GM18502 (cell line): ENCODE data around the gene TSHB.
A peak's percentile ranks its signal among the peaks of the same experiment; 100 is the strongest.
"Not testable (repeated sequence)": the region's sequence is repeated elsewhere in the genome, so short reads cannot be mapped to it uniquely, and the experiment has no call there.

Experiments used
- ATAC-seq: cut with Tn5 transposase; IDR thresholded peaks from one replicate; pipeline ENCODE4 v1.9.1; 2021; ENCODE audit warnings: mild to moderate bottlenecking; ENCODE audit not compliant: unreplicated experiment, poor library complexity

The TSHB gene

GRCh38 chr1:115029526-115029925 is at the start of gene TSHB:
Gene TSHB, plus strand, starts transcription at chr1:115029826. Its CDS starts 3,537 bp downstream, at chr1:115033363.
- no peak for ATAC-seq

- no peak for ATAC-seq
These were observed 47.4 kb upstream of the TSHB start for GRCh38 chr1:114982251-114982650.

GRCh38 chr1:114986286-114986685 is 43.3 kb upstream of the TSHB start:
- no peak for ATAC-seq

- no peak for ATAC-seq
These were observed 41.5 kb upstream of the TSHB start for GRCh38 chr1:114988095-114988494.

- no peak for ATAC-seq
These were observed 31.9 kb upstream of the TSHB start for GRCh38 chr1:114997510-114998289.

- no peak for ATAC-seq
These were observed 23.4 kb upstream of the TSHB start for GRCh38 chr1:115006191-115006590.

GRCh38 chr1:115012006-115012405 is 17.6 kb upstream of the TSHB start:
- no peak for ATAC-seq

- ATAC-seq, result no peak
These were observed 17.2 kb upstream of the TSHB start for GRCh38 chr1:115012434-115012833.

GRCh38 chr1:115013792-115014191 is 15.8 kb upstream of the TSHB start:
- no peak for ATAC-seq

GRCh38 chr1:115019549-115019948 is 10.1 kb upstream of the TSHB start:
- ATAC-seq, result not testable (repeated sequence)

GRCh38 chr1:115021145-115021544 is 8.5 kb upstream of the TSHB start:
- no peak for ATAC-seq

- ATAC-seq, result no peak
These were observed 6.0 kb upstream of the TSHB start for GRCh38 chr1:115023593-115023992.

- ATAC-seq, result no peak
These were observed 2.0 kb downstream of the TSHB start for GRCh38 chr1:115031595-115031994.

GRCh38 chr1:115035652-115036051 is 6.0 kb downstream of the TSHB start:
- ATAC-seq, result no peak

- ATAC-seq, result no peak
These were observed 7.3 kb downstream of the TSHB start for GRCh38 chr1:115036814-115037507.

- ATAC-seq, result no peak
These were observed 10.9 kb downstream of the TSHB start for GRCh38 chr1:115040501-115040900.

- no peak for ATAC-seq
These were observed 12.0 kb downstream of the TSHB start for GRCh38 chr1:115041654-115042053.

GRCh38 chr1:115046751-115047150 is 17.1 kb downstream of the TSHB start:
- no peak for ATAC-seq

GRCh38 chr1:115051850-115052249 is 22.2 kb downstream of the TSHB start:
- ATAC-seq, result no peak

GRCh38 chr1:115052454-115053083 is 22.9 kb downstream of the TSHB start:
- ATAC-seq, result peak; percentile 95

GRCh38 chr1:115056395-115056798 is 26.8 kb downstream of the TSHB start:
- ATAC-seq, result no peak
